NCI-H2081 (cell line): ENCODE measurements around the gene NAT8L.

Source experiments
- DNase-seq, 2 experiments: peaks; one replicate each; lab custom pipeline; 2025; lab: John Stamatoyannopoulos, UW

NAT8L gene

GRCh38 chr4:2045518-2045951 is 13.6 kb upstream of the NAT8L start:
- no peak for DNase-seq

- DNase-seq: no peak
Measured at GRCh38 chr4:2046031-2046961, 12.8 kb upstream of the NAT8L start.

GRCh38 chr4:2047031-2047660 is 12.0 kb upstream of the NAT8L start:
- DNase-seq: no peak

- no peak for DNase-seq
Measured at GRCh38 chr4:2047781-2048581, 11.1 kb upstream of the NAT8L start.

- no peak for DNase-seq
Measured at GRCh38 chr4:2048831-2049230, 10.3 kb upstream of the NAT8L start.

- no peak for DNase-seq
Measured at GRCh38 chr4:2049381-2049780, 9.7 kb upstream of the NAT8L start.

GRCh38 chr4:2049811-2050210 is 9.3 kb upstream of the NAT8L start:
- no peak for DNase-seq

GRCh38 chr4:2051086-2051485 is 8.0 kb upstream of the NAT8L start:
- DNase-seq: no peak

- DNase-seq: no peak
Measured at GRCh38 chr4:2054217-2054616, 4.9 kb upstream of the NAT8L start.

GRCh38 chr4:2057382-2058065 is 1.6 kb upstream of the NAT8L start:
- DNase-seq: no peak

- peak; percentile 17 to 67 for DNase-seq
Measured at GRCh38 chr4:2058264-2059045, 672 bp upstream of the NAT8L start.

GRCh38 chr4:2059726-2060602 is 837 bp downstream of the NAT8L start:
- peak; percentile 56 to 76 for DNase-seq

- DNase-seq: peak; percentile 46 to 51
Measured at GRCh38 chr4:2060611-2061185, 1.6 kb downstream of the NAT8L start.

GRCh38 chr4:2061186-2062131 is 2.3 kb downstream of the NAT8L start:
- DNase-seq: no peak

- DNase-seq: no peak
Measured at GRCh38 chr4:2062168-2062807, 3.2 kb downstream of the NAT8L start.

GRCh38 chr4:2062808-2063524 is 3.8 kb downstream of the NAT8L start:
- no peak for DNase-seq

- no peak for DNase-seq
Measured at GRCh38 chr4:2063557-2064275, 4.6 kb downstream of the NAT8L start.
